GM18867 (cell line): Measurements from ENCODE around the gene TTC27.
"Not testable (repeated sequence)": the region's sequence is repeated elsewhere in the genome, so short reads cannot be mapped to it uniquely, and the experiment has no call there.

Experiments used
- ATAC-seq: cut with Tn5 transposase; IDR thresholded peaks from one replicate; pipeline ENCODE4 v1.9.1; 2021; ENCODE audit warnings: mild to moderate bottlenecking, moderate library complexity; ENCODE audit not compliant: unreplicated experiment

The TTC27 gene

DNA sequence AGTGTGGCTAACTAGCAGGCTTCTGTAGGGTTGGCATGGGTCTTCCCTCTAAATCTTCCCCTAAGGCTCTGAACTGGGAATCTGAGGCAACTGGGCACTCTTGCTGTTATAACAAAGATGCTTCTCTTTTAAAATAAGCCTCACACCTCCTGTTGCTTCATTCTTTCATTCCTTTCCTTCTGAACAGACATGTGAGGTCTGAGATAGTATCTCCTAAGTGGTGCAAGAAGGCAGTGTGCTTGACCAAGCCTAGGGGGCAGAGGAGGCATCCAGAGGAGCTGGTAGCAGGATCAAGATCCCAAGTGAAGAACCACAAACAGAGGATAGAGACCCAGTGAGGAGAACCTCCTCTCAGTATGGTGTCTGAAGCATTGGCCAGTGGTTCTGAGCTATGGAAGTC is 90.9 kb downstream of the TTC27 start:
- ATAC-seq, result no peak

DNA sequence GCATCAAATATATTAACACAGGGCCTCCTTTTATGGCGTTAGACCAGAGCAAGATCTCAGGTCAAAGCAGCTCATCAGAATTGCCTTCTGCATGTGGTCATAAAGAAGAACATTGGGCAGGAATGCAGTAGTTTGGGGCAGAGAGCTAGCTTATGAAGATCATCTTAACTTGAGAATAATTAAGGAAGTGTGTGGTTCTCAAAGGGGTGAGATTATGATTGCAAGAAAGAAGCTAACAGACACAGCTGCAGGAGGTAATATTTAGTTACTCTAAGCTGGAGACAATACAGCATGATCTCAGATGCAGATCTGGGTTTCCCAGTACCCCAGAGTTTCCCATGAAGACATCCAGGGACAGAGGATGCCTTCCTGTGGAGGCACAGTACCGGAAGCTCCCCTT is 91.6 kb downstream of the TTC27 start:
- ATAC-seq, result no peak

DNA sequence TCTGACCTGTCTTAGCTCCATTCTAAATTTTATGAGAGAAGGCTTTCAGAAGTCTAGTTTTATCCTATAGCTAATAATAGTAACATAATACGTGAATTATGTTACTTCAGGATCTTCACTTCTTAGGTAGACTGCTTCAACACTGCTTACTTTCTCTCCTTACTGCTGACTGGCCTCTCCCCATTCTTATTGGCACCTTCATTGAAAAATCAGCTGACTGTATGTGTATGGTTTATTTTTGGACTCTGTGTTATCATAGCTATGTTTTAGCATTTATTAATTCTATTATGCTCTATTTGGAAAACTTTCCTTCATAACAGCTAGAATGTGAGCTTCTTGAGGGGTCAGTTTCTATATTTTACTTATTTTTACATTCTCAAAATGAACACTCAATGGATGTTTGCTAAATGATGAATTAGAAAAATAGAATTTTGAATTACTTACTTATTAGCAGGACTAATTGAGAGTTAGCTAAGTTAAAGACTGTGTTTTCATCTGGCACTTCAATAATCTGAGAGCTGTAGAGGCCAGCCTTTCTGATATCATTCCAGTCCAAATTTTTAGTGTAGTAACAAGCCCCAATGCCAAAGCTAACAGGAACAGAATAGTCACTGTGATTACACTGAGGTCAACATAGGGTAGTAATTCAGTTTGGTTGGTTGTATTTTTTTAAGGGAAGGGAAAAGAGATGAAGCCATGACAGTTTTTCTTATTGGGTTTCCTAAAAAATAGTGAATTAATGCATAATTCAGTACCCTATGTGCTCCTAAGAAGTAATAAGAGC is 92.3 kb downstream of the TTC27 start:
- ATAC-seq, result no peak

DNA sequence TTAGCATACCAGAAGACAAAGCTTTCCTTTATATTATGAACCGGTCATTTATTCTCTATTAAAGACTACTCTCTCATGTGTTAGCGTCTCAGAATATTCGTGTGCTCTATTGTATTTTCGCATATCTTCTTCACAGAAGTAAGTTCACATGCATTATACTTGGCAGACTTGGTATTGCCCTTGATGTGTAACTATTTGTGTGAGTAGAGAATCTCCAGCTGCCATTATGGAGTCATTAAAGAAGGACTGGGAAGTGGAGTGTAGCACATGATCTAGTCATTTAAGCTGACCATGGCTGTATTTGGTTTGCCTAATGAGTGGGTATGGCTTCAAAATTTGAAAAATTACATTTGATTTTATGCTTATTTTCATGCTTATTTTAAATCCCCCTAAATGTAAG is 92.9 kb downstream of the TTC27 start:
- ATAC-seq, result no peak

DNA sequence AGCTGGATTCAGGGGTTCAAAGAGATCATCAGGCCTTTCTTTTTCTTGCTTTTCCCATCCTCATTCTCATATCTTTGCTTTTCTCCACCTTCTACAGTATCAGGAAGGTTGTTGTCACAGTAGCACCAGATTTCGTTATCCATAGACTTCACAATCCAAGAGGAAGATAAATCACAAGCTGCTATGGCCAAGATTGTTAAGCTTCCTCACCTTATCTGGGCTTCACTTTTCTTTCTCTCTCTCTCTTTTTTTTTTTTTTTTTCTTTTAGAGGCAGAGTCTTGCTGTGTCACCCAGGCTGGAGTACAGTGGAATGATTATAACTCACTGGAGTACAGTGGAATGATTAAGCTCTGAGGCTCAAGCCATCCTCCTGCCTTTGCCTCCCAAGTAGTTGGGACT is 93.5 kb downstream of the TTC27 start:
- no peak for ATAC-seq

DNA sequence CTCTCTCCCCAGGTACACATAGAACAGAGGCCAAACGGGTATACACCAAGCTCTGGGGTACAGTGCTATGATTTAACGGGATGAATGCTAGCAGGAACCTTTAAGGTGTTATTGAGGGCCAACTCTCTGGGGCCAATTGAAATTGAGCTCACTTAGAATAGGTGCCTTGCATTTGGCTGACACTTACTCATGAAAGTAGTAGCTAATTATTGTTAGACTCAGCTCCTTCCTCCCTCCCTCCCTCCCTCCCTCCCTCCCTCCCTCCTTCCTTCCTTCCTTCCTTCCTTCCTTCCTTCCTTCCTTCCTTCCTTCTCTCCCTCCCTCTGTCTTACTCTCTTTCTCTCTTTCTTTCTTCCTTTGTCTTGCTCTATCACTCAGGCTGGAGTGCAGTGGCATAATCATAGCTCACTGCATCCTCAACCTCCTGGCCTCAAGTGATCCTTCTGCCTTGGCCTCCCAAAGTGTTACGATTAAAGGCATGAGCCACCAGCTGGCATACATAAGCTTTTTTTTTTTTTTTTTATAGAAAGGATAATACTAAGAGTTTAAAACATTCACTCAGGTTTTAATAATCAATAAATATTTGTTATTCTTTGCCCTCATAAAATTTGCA is 95.7 kb downstream of the TTC27 start:
- no peak for ATAC-seq

DNA sequence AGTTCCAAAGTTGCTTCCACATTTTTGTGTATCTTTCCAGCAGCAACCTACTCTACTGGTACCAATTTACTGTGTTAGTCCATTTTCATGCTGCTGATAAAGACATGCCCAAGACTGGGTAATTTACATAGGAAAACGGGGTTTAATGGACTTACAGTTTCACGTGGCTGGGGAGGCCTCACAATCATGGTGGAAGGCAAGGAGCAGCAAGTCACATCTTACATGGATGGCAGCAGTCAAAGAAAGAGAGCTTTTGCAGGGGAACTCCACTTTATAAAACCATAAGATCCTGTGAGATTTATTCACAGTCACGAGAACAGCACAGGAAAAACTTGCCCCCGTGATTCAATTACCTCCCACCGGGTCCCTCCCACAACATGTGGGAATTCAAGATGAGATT is 98.8 kb downstream of the TTC27 start:
- ATAC-seq, result not testable (repeated sequence)

DNA sequence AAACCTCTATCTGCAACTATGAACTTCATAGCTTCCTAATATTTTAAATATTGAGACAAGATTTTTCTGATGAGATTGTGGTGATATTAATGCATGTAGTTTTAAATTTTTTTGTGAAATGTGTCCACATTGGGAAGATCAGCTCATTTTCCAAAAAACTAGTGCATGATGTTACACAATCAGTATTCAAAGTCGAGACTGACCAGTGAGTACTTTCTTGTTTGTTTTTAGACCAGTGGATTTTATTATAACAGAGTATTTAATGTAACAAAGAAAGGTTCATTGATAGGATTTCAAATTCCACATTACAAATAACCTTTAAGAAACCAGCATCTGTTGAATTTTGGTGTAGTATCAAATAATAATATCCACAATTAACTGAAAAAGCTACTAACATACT is 99.3 kb downstream of the TTC27 start:
- ATAC-seq, result no peak

DNA sequence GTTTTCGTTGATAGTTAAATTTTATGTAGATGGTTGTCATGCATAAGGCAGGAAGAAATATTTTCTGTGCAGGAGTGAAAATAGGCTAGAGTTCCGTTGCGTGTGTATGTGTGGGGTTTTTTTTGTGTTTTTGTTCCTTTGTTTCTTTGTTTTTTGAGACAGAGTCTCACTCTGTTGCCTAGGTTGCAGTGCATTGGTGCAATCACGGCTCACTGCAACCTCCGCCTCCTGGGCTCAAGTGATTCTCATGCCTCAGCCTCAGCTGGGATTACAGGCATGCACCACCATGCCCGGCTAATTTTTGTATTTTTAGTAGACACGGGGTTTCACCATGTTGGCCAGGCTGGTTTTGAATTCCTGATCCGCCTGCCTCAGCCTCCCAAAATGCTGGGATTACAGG is 103.1 kb downstream of the TTC27 start:
- ATAC-seq, result not testable (repeated sequence)

DNA sequence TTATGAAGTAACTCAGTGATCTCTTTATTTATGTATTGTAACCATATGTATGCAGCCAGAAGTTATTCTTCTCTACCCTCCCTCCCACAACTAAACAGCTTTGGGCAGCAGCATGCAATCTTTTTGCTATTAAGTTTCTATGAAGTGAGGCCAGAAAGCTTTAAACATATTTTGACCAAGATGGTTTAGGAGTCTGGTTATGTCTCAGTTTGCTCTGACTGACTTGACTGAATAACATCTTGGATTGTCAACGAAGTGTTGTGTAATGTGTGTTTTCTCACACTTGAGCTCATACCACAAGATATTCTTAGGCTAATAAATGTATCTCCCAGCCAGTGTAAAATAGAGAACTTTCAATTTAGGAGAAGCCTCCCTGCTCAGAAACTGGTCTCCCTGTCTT is 104.3 kb downstream of the TTC27 start:
- no peak for ATAC-seq

DNA sequence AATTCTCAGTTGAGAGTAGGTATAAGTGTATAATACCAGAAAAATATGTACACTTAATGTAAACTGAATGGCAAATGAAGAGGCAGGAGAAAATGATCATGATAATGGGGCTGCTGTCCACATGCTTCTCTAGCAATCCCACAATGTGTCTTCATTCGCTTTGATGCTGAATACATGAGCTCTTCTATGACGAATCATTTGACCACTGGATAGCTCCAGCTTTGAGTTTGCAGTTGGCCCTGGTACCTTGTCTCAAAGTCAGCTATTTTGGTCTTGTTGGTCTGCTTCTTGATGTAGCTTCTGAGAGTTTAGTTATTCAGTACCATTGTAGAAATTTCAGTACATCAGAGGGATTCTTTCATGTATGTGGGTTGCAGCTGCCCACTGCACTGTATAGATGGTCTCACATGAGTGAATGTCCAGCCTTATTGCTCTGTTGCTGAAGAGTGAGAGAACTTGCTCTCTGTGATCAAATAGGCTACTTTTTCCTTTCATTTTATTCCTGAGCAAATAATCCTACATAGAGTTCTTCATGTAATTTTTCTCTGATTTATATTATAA is 105.1 kb downstream of the TTC27 start:
- no peak for ATAC-seq

DNA sequence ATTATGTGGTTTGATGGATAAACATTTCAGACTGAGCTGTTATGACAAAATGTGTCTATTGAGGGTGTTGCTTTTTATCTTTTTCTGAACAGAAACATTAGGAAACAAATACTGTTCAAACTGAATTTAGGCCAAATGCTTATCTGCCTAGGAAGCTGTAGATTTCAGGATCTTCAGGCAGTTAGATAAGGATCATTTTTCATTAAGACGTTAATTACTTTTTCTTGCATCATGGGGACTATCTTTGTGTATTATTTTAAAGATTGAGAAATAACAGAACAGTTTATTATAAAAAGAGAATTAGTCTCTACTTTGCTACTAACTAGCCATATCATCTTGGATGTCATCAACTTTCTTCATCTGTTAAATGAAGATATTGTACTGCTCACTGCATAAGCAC is 107.5 kb downstream of the TTC27 start:
- no peak for ATAC-seq

DNA sequence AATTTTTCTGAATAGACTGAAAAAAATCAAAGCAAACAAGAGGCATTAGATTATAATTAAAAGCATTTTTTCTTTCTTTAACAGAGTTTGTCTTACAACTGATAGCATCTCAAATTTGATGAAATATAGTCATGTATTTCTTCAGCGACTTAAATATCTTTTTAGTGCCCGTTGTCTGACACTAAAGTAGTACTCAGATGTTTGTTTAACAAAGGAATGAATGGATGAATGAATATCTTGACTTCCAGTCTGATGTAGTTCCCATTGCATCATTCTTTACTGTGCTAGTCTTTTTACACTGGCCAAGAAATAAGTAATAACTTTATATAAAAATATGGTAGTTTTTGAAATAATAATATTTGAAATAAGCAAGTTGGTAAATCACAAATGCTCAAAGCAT is 111.1 kb downstream of the TTC27 start:
- ATAC-seq, result no peak

DNA sequence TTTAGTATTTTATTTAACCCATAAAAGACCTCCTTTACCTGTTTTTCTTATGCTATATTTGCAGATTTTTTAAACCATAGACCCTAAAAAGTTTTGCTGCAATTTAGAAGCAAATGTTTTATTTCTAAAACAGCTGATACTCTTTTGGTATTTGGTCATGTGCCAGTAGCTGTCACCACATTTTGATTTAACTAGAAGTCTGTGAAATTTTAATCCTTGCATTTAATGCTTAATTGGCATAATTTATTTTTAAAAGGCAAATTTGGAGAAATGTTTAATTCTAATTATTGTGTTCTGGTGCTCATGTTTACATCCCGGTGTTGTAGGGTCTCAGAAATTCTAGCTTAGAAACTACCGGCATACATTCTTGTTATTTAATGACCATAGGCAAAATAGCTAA is 111.8 kb downstream of the TTC27 start:
- ATAC-seq, result no peak

DNA sequence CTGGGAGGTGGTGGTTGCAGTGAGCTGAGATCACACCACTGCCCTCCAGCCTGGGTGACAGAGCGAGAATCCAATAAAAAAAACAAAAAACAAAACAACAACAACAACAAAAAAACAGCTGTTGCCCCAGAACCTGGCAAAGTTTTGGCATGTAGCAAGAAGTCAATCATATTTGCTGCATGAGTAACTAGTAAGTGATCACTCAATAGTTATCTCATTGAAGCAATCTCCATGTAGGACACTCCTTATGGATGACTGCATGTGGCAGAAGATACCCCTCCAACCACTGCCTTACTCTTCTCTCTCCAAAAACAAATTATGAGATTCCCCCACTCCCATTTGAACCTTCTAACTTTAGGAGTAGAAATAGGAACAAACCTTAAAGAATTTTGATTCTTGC is 113.7 kb downstream of the TTC27 start:
- ATAC-seq, result no peak

DNA sequence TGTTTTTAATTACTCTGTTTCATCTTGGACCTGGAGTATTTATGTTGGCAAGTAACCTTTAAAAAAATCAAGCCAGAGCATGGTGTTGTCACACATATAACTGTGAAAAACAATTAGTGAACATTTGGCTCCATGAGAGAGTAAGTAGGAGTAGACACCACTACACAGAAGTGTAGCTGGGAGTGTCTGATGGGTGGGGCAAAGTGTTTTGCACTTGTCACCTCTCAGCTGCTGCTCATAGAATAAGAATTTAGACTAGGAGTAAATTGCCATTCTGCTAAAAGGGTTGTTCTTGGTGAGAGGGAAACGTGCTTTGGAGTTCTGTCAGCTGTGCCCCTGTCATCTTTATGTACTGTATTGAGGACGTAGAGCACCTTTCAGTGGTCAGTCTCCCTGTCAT is 114.5 kb downstream of the TTC27 start:
- ATAC-seq, result no peak

DNA sequence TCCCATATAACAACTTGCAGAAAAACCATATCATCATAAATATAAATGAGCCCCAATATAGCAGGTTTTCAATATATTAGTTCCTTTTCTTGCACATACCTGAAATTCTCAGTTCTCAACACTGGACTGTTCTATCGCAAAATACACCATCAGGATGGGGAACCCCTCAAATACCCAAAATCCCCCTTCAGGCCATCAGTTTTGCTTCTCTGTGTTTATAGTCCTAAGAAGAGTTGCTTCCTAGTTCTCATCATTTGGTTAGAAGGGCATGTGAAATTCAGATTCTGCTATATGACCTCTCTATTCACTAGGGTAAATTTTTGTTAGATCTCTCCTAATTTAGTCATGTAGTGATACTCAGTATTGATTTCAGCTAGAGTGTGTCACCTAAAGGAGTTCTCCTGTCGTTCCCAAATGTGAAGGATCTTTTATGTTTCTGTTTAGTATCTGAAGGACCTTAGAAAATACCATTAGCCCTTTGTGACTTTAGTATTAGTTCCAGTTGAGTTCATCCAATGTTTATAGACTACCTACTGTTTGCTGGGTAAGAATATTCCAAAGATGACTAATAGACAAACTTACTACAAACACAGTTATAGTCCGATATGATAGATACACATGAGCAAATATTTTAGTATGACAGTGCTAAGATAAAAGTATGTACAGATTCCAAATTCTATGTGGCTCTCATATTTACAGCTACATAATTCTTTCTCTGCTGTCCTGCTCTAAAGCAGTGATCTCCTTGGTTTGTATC is 115.8 kb downstream of the TTC27 start:
- no peak for ATAC-seq

DNA sequence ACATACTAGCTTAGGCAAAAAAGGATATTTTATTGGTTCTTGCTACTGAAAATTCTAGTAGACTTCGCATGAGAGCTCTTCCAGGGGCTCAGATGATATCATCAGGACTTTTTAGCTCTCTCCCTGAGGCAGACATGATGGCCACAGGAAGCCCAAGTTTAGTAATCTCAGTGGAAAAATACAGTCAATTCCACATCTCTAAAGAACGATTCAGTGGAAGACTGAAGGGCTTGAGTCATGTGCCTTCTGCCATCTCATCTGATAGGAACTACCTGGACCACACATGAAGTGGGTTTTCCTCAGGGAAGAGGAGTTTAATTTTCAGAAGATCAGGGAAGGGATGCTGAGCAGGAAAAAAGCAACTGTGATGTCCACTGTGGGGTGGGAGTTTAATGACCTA is 117.3 kb downstream of the TTC27 start:
- ATAC-seq, result no peak

DNA sequence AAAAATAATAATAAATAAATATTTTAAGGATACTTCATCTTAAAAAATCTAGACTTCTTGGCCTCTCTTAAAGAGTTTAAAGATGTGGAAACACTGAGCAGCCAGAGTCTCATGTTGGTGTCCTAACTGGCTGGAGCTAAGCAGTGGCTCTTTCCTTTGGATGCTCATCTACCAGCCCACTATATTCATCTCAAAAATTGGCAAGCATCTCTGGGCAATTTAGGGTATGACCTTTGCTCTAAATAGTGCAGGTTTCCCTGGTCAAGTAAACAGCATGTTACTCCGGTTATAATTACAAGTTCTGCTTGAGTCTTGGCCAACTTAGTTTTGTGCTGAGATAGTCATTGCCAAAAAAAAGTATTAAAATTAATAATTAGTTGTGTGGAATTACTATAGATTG is 117.8 kb downstream of the TTC27 start:
- ATAC-seq, result no peak

DNA sequence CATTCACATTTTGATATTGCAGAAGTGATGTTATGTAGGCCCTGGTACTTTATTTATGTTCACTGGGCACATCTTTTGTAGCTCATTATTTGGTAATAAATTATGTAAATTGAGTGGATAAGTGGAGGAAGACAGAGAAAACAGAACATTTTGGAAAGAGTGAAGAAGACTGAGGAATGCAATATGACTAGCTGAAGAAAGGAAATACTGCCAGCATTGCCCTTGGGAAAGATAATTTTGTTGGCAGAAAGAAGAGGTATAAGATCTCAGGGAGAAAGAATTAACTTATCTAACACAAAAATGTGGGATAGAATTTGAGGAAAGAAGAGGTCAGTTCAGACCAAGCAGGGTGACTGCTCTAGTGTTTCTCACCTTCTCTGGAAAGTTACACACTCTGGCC is 118.8 kb downstream of the TTC27 start:
- ATAC-seq, result no peak

DNA sequence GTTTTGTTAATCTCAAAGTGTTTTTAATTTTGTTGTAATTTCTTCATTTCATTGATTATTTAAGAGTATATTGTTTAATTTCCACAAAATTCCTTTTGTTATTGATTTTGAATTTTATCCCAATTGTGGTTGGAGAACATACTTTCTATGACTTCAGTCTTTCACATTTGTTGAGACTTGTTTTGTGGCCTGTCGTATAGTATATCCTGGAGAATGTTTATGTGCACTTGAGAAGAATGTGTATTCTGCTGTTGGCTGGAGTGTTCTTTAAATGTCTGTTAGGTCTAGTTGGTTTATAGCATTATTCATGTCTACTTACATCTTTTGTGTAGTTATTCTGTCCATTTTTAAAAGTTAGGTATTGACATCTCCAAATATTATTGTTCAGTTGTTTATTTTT is 120.3 kb downstream of the TTC27 start:
- ATAC-seq, result no peak

DNA sequence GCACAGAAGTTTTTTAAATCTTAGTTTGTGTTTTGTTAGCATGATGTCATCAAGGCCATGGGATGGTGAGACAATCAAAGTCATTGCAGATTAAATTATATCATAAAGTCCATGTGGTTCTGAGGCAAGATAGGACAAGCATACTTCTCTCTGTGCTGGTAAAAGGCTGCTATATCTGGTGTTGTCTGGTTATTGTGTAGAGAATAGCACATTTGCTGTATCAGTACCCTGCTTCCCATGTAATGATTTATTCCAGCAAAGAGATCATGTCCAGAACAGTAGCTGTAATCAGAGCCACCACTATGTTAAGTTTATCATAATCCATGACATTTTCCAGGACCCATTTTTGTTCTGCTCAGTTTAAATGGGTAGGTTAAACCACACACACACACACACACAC is 123.0 kb downstream of the TTC27 start:
- no peak for ATAC-seq
